ENCODE results near the gene SHB. TPM values are rescaled to one million over a fixed set of nuclear protein-coding genes. Genes with fewer than 3 reads are reported as not detected.

SHB gene
- total and polyA plus RNA-seq, 2 donors (not counting 3 experiments of a cell fraction or from before 2014, with no cell fraction given) = 13.4 to 24.9 TPM

DNA sequence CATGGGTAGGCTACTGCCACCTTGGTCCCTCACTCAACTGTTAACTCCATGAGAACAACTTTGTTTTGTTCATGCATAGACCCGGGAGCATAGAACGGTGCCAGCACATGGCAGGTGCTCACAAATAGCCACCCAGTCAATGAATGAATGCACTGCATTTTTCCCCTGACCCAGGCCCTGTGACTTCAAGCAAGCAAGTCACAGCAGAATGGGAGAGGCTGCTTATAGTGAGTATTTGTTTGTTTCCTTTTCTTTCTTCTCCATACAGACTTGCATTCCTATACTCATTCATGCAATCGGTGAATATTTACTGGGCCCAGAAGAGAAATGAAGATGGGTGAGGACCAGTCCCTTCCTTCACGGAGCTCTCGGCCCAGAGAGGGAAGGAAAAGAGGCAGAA, 62.0 kb downstream of the SHB start:
- FAIRE-seq (no peak), DNase-seq (ENCODE audit: low read depth, low spot score) (no peak)
- TF ChIP-seq POLR2AphosphoS5 (IDR thresholded peaks at IDR 0.05; ENCODE audit: insufficient read depth, low read depth, low read length) (no peak), EZH2 (IDR thresholded peaks at IDR 0.05; ENCODE audit: borderline replicate concordance, low read depth, low read length, severe bottlenecking) (no peak), JUN (IDR thresholded peaks at IDR 0.05; ENCODE audit: borderline replicate concordance, insufficient read depth, insufficient read length, low read depth) (no peak), FOS (IDR thresholded peaks at IDR 0.05; ENCODE audit: borderline replicate concordance, insufficient read depth, low read length) (no peak), POLR2A (IDR thresholded peaks at IDR 0.05; ENCODE audit: low read depth, low read length) (no peak), GATA2 (IDR thresholded peaks at IDR 0.05; ENCODE audit: insufficient read depth, insufficient read length, low read depth, low read length) (no peak)
- TF ChIP-seq, protein P1, sequence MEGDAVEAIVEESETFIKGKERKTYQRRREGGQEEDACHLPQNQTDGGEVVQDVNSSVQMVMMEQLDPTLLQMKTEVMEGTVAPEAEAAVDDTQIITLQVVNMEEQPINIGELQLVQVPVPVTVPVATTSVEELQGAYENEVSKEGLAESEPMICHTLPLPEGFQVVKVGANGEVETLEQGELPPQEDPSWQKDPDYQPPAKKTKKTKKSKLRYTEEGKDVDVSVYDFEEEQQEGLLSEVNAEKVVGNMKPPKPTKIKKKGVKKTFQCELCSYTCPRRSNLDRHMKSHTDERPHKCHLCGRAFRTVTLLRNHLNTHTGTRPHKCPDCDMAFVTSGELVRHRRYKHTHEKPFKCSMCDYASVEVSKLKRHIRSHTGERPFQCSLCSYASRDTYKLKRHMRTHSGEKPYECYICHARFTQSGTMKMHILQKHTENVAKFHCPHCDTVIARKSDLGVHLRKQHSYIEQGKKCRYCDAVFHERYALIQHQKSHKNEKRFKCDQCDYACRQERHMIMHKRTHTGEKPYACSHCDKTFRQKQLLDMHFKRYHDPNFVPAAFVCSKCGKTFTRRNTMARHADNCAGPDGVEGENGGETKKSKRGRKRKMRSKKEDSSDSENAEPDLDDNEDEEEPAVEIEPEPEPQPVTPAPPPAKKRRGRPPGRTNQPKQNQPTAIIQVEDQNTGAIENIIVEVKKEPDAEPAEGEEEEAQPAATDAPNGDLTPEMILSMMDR (IDR thresholded peaks at IDR 0.05; ENCODE audit: extremely low read depth in 1 of 2, insufficient read depth in 1 of 2, low read depth in 1 of 2, low read length in 2 of 2) = no peak
- no TSS peak for BruUV-seq (replicated peaks)
- Histone ChIP-seq H3K4me3 (replicated peaks in 1 of 3; ENCODE audit: insufficient read depth in 1 of 3, low read depth in 1 of 3, low read length in 3 of 3) (no peak overlapping the region), H3K36me3 (ENCODE audit: control insufficient read depth in 2 of 2, extremely low read depth in 1 of 2, insufficient read depth in 2 of 2, low read length in 2 of 2) (peaks cover 0 to 3% of the 10 kb centered on the region in 2 experiments), H3K9me3 (replicated peaks; ENCODE audit: control insufficient read depth, insufficient read depth, low read length) (no peaks in the 10 kb centered on the region), H3K4me2 (ENCODE audit: insufficient read depth, low read length) (no peak overlapping the region), H3K9ac (replicated peaks; ENCODE audit: extremely low read depth, insufficient read depth, low read length) (no peak overlapping the region), H3K4me1 (ENCODE audit: control insufficient read depth, extremely low read depth, insufficient read depth, low read length) (peaks cover 30% of the 10 kb centered on the region), H4K20me1 (replicated peaks; ENCODE audit: control insufficient read depth, extremely low read depth, insufficient read depth, low read length) (no peaks in the 10 kb centered on the region), H2AFZ (ENCODE audit: low read depth, low read length) (no peak overlapping the region), H3K27ac (ENCODE audit: insufficient read depth, low read depth, low read length) (no peak overlapping the region), H3K9me1 (replicated peaks; ENCODE audit: control insufficient read depth, extremely low read depth, insufficient read depth, low read length) (no peaks in the 10 kb centered on the region), H3K79me2 (ENCODE audit: control insufficient read depth, insufficient read depth, low read length) (peaks cover 39% of the 10 kb centered on the region), H3K27me3 (ENCODE audit: control insufficient read depth in 2 of 2, insufficient read depth in 2 of 2, low read length in 2 of 2) (no peaks in the 10 kb centered on the region)
- dilution Hi-C loops (cut with MboI; ENCODE audit: extremely low pct_ligation_motif_present, low sequenced_read_pairs) = no loop called here
- CTCF ChIA-PET = interaction anchor here (1.5 to 2.4 kb wide), 2 partner anchors 38 to 93 kb away, joined by 6 to 7 read pairs; no protein-coding TSS in a partner anchor
- intact Hi-C loops (cut with micrococcal nuclease) = loop anchor here (5.0 kb wide), 1 partner anchor 55 kb away; no protein-coding TSS in a partner anchor
- POLR2A ChIA-PET = no interaction called here

Measured in endothelial cell of umbilical vein (primary cell).